CD4-positive, alpha-beta T cell treated with Interleukin-12 subunit alpha and Interleukin-12 subunit beta, for 1 hour (primary cell): ENCODE results near the gene TTC23.

Experiments used
- DNase-seq: peaks from one replicate; pipeline ENCODE4 v3.0.0-alpha.2; 2020

TTC23 gene, protein sequence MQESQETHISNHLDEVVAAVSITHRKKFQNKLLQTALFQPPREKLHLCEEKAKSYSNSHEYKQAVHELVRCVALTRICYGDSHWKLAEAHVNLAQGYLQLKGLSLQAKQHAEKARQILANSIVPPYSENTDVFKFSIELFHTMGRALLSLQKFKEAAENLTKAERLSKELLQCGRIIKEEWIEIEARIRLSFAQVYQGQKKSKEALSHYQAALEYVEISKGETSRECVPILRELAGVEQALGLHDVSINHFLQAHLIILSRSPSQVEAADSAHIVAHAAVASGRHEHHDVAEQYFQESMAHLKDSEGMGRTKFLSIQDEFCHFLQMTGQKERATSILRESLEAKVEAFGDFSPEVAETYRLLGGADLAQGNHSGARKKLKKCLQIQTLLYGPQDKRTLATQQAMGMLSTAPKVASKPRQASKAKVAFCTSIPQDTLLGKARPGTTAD

DNA sequence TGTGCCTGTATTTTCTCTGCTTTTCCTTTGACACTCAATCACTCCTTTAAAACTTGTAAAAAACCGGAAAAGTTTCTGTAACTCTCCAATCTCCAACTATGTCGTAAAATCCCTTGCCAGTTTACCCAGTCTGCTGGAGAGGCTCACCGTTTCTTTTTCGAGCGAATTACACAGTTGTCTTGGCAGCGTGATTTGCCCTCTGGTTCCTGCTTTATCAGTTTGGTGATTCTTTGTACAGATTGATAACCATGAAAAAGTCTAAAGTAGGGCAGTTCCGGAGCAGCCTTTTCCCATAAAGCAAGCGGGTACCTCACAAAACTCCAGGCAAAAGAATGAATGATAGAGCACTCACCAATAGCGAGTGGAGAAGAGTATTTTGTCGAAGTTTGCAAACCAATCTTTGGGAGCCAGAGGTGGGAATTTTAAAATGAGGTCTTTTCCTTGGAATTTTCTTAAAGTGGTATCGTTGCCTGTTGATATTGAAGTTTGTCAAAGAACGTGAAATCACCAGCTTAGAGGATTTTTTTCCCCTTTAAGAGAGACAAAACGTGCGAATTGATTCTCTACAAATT lies at the start of gene TTC23:
Gene TTC23 (minus strand): TSS at position 312 of the 572 bp plus-strand sequence. CDS start 20,869 bp downstream, outside the sequence.
- DNase-seq: no peak

DNA sequence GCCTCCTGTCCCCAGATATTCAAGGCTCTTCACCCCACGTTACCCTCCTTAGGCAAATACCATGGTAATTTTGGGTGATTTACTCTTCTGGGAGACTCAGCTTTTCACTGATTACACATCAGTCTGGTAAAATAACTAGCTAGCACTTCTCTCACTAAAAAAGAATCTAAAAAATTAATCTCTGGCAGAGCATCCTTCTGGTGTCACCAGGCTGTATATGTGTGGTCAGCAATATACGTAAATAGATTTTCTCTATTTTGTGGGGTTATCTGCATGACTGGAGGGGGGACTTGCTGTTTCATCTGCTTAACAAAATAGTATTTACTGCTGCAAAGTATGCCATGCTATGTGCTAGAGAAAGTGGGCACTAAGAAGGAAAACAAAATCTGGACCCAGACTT lies 47.0 kb upstream of the TTC23 start:
- no peak for DNase-seq

DNA sequence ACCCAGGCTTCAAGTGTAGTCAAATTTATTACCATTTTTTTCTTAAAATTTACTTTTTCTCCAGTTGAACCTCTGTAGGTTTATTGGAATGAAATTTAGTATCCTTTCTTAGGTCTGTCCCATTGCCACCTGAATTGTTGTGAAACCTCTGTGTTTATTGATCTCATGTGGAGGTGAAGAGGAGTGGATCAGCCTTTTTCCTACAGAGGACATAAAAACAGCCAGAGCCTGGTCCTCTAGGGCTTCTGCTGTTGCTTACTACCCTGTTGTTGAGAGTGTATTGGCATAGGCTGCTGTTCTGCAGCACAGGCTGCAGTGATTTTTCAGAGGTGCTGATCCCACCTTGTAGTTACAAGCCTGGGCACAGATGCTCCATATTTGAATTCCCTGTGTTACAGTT lies 46.5 kb upstream of the TTC23 start:
- no peak for DNase-seq

DNA sequence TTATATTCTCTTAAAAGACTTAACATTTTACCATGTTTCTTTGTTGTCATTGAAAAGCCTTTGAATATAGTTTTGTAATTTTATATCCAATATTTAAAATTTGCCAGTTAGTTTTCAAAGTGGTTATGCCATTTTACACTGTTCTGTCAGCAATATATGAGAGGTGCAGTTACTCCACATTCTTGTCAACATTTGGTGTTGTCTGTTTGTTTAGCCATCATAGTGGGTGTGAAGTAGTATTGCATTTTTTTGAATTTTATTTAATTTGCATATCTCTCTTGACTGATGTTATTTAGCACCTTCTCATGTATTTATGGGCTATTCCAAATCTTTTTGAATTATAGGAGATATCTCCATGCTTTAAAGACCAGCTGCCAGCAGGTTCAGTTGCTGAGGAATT lies 42.3 kb upstream of the TTC23 start:
- DNase-seq: no peak

DNA sequence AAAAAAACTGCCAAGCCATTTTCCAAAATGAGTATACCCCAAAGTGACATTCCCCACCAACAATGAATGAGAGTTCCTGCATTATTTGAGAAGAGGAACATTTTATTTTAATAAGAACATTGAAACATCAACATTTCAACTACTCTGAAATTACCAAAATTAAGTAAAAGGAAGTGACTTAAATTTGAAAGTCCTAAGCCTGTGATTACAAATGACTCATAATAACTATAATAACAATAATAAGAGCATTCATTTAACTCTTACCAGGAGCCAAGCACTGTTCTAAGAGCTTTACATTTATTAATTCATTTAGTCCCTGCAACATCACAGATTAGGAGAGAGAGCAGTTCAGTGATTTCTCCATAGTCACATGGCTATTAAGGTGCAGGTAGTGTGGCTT lies 34.3 kb upstream of the TTC23 start:
- no peak for DNase-seq

DNA sequence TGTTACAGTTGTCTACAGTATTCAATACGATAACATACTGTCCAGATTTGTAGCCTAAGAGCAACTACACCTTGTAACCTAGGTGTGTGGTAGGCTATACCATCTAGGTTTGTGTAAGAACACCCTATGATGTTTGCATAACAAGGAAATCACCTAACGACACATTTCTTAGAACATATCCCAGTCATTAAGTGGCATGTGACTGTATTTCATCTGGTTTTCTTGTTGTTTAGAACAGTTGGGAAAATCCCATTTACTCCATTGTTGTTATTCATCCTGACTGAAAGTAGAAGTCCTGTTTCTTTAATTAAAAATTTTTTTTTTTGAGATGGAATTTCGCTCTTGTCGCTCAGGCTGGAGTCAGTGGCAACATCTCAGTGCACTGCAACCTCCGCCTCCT lies 33.2 kb upstream of the TTC23 start:
- no peak for DNase-seq

DNA sequence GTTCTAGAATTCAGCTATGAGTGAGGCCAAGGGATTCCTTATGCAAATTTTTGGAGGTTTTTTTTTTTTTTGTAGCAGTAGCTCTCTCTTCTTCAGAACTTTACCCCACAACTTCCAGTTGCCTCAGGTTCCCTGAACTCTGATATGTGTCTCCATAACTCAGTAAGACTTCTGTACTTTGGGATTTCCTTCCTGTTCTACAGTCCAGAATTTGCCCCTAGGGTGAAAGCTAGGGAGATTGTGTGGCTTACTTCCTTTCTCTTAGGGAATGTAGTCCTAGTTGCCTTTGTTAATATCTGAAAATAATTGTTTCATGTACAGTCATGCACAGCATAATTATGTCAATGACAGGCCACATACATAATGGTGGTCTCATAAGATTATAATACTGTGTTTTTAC lies 32.7 kb upstream of the TTC23 start:
- no peak for DNase-seq

DNA sequence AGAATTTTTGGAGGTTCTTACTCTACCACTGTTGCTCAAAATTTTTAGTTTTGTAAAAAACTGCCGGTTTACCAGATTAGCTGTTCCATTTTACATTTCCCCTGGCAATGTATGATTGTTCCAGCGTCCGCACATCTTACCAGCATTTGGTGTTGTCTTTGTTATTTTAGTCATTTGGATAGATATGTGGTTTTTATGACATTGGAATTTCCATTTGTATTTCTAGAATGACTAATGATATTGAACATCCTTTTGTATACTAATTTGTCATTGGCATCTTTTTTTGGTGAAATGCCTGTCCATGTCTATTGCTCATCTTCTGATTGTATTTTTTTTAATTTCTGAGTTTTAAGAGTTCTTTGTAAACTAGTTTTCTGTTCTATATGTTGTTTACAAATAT lies 30.4 kb upstream of the TTC23 start:
- DNase-seq: no peak

DNA sequence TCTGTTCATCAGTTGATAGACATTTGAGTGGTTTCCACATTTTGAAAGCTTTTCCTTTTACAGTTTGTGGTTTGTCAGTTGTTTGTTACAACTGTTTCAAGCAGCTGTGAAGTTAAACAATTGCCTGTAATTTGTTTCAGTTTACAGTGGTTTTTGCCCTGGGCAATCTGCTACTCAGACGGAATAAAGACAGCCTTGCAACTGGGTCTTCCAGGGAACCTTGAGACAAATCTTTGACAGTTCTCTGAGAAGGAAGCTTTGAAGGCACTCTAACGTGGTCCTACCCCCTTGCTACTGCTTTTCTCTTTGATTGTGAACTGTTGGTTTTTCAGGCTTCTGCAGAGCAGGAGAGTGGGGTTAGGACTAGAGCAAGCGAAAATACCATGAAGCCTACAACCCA lies 29.9 kb upstream of the TTC23 start:
- DNase-seq: no peak

DNA sequence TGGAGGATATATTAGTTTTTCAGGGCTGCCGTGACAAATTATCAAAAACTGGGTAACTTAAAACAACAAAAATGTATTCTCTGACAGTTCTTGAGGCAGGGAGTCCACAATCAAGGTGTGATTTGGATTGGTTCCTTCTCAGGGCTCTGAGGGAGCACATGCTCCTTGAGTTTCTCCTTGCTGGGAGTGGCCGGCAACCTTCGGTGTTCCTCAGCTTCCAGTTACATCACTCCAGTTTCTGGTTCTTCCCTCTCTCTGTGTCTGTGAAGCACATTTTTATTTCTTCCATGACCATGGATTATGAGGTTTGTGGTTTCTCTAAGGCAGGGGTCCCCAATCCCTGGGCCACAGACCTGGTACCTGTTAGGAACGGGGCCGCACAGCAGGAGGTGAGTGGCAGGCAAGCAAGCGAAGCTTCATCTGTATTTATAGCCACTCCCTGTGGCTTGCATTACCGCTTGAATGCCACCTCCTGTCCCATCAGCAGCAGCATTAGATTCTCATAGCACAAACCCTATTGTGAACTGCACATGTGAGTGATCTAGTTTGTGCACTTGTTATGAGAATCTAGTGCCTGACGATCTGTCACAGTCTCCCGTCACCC lies 26.2 kb upstream of the TTC23 start:
- no peak for DNase-seq

DNA sequence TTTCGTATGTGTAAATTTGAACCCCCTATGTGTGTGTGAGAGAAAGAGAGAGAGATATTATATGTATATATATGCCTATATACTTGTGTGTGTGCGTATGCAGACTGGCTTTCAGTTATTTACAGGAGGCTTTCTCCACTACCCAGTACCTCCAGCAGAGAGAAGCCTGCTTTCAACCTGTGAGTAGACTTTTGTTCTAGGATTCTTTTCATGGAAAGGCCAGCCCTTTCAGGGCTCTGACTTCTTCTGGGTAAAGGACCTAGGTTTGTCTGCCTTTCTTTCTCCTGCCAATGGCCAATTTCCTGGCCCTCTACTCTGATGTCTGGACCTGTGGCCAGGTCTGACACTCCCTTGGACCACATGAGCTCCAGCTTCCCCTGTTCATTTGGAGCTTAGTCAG lies 25.7 kb upstream of the TTC23 start:
- DNase-seq: no peak

DNA sequence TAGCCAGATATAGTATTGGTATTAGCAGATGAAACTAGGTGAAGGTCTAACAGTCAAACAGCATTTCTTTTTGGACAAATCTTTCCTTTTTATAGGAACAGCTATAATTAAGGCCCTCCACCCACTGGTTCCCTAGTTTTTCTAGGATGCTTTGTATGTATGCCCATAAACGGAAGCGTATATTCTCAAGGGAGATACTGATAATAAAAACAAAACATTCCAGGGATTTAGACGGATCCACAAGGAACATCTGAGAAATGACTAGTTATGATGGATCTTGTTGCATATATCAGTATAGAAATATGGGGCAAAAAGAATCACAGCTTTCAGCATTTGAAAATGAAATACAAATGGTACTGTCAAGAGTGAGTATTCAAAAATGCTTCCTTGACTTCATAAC lies 24.4 kb upstream of the TTC23 start:
- DNase-seq: no peak

DNA sequence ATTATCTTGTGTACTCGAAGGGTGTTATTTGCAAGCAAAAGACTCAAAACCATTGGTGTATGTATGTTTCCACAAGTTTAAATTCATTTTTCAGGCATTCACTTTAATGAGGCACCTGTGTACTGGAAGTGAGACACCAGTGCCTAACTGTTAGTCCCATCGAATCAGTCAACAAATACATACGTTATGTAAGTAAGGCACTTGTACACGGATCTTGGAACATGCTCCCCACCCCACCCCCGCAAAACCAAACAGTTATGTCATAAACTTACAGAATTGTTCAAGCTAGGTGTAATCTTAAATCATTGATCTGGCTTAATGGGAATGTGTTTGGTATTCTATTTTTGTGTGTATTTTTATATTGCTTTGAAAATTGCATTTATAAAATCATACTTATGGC lies 19.1 kb upstream of the TTC23 start:
- DNase-seq: no peak

DNA sequence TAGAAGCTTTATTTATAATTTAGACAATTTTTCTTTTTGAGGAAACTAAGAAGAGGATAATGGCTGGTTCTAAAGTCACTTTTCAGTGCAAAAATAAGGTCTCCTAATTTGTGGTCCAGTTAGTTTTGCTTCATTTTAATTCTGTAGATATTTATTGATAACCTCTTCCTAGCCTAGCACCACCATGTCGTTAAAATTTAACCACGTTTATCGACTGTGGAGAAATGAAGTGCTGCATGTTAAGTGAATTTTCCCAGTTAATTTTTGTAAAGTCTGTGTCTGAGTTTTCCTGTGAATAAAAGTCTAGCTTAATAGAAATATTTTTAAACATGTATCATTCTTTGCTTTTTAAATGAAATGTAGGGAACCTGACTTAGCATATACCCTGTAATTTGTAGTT lies 18.6 kb upstream of the TTC23 start:
- no peak for DNase-seq

DNA sequence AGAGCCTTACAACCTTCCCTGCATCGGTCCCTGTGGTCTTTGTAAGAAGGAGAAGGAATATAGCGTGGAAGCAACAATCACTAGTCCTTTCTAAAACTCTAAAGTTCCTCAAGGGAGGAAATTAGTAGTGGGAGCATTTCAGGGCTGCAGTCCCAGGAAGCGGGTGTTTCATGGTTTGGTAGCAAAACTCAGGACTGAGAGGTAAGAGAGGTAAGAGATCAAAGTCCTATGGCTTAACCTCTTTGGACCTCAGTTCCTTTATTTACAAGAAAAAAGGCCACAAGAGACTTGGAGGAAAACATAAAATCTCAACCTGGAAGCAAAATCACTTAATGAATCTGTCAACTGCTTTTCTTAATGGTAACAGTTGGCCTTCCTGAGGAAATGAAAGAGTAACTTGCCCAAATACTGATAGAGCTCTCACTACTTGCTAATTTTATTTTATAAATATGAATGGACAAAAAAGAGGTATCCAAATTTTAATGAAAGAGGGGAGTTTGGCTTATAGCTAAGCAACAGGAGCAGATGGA lies 16.2 kb upstream of the TTC23 start:
- no peak for DNase-seq

DNA sequence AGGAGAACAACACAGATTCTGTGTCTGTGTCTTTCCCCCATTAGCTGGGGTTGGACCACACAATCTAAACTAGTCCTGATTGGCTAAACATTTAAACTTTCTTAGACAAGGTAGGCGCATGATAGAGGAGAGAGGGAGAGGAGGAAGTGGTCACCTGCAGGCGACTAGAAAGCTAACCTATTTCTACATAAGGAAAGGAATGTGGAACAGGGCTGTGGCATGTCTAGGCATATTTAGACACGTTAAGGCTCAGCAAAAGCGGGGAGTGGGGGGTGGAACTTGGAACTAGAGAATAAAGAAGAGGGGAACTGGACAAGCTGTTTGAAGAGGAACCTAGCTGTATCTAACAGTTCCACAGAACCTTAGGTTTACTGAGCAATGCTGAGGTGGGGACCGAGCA lies 14.7 kb upstream of the TTC23 start:
- DNase-seq: no peak

DNA sequence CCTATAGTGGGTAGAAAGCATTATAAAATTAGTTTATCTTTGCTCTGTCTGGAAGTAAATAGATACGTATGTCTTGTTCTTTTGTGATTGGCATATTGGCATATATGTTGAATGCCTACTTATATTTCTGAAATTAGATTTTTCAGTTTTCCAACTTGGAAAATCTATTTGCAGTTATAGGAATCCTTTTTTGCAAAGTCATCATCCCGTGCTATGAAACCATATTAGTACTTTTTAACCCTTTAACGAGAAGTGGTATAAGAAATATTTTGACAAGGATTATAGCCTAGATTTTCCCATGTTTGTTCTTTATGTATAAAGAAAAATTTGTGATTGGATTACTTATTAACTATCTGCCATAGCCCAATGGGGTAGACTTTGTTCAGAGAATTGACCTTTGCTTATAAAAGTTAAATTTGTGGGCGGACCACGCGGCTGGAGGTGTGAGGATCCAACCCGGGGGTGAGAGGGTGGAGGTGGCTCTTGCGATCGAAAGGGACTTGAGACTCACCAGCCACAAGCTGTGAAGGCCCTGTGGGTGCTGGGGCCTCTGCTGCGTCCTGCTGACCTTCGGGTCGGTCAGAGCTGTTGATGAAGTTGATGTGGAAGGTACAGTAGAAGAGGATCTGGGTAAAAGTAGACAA lies 7.8 kb upstream of the TTC23 start:
- DNase-seq: no peak

DNA sequence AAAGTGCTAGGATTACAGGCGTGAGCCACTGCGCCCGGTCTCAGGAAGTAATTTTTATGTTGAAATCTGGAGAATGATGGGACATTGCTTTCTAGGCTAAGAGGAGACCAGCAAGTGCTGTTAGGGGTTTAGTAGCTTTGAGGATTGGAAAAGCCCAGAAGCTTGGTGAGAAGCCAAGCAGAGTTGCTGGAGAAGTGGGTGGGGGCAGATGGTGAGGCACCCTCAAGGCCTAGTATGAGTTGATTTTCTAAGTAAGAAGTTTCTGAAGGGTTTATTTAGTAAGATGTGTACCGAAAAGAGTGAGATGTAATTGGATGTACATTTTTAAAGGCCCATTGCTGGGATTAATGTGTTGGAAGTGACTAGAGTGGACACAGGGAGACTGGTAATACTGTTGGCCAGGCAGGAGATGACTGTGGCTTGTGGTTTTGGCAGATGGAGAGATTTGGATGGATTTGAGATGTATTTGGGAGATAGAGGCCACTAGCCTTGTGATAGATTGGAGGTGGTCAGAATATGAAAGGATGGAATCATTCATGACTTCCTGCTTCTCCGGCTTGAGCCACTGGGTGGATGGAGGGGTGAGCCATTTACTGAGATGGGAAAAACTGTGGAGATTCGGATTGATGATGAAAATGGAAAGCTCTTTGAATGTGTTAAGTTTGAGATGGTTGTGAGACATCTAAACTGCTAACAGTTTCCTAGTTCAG lies 4.2 kb upstream of the TTC23 start:
- DNase-seq: no peak

DNA sequence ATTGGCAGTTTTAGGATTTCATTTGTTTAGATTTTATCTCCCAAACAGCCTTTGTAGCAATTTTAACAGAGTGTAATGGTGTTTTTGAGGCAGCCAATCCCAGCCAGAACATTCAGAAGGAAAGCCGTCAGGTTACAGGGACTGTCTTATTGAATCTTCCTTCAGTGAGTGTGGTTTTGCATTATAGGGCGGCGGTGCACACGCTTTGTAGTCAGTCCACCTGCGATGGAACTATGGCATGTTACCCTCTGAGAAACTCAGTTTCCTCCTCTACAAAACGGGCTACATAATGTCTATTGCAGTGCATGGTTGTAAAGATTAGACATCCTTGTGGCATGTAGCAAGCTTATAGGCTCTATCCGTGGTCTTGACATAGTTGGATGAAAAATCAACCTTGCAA lies 2.9 kb upstream of the TTC23 start:
- no peak for DNase-seq

DNA sequence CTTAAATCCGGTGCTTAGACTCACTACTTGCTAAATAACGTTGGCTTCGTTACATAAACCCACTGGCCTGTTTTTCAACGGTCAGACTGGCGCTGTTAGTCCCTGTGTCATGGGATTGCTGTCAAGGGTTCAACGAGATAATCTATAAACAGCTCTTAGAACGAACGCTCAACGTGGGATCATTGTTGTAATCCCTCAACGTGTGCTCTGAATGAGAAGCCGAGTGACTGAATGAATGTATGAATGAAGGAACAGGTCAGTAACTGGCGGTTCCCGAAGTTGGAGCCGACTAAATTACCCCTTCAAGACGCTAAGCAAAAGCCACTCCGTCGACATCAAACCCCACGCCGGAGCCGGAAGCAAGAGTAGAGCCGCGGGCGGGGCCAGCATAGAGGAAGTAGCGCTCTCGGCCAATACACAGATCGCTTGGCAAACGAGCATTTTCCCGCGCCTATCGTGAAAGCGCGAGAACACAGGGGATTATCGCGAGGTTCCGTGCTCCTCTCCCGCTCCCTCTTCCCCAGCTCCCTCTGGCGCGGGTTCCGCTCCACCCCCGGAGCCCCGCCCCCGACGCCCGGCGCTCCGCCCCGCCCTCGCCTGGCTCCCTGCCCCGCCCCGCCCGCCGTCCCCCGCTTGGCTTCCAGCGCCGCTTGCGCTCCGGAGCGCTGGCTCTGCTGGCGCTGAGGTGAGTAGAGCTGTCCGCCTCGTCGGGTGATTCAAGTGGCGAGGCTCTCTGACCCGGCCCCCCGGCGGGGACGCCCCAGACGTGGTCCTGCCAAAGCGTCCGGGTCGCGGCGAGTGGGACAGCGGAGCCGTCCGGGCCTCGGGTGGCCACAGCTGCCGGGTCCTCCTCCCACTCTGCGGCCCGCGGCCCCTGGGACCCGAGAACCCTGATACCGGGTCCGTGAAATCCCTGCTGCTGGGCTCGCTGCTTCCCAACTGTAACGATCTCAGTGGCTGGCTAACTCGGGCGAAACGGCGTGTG lies 1.8 kb upstream of the TTC23 start, which contains the start of gene LRRC28:
Gene LRRC28 (plus strand): TSS at position 625 of the 985 bp plus-strand sequence. CDS start 4,477 bp downstream, outside the sequence.
- DNase-seq: peak; percentile 97

DNA sequence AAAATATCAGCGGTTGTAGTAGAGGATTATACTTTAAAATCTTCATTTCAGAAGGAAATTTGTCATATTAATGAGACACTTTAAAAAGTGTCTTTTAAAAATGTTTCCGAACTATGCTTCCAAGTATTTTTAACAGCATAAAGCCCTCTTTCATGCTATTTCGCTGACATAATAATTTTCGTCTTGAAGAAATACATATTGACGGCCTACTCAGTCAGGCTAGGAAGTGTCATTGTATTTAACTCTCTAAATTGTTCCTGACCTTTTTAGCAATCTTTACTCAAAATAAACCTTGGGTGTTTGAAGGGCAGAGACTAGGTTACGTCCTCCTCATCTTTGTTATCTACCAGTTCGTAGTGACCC lies 1.1 kb upstream of the TTC23 start:
- DNase-seq: no peak

DNA sequence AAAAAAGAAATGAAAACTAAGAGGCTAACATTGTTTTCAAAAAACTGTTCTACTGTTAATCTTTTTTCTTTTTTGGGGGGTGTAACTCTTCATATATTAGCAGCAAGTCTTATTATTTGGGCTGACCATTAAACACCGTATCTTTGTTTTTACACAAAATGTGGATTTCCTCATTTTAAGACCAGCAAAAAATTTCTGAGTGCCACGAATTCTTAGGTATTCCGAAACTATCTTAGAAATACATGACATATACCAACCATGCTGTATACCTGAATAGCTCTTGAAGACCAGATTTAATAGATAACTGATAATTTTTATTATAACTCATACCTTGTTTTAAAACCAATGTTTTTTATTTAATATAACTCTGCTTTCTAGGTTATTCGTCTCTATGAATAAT lies 620 bp upstream of the TTC23 start:
- no peak for DNase-seq
